SU-DHL-6 (cell line): Measurements from ENCODE around the gene MYO1G.

Source experiments
- H2AFZ ChIP-seq: fragments of 200-600 bp; sonication (generic); 2 replicates; pipeline ENCODE4 v1.6.1; 2014; ENCODE audit warnings: low read depth, mild to moderate bottlenecking, moderate library complexity, mixed read lengths, antibody characterized with exemption, low read length; ENCODE audit not compliant: severe bottlenecking
- H3F3A ChIP-seq: fragments of 200-600 bp; shearing (Covaris generic); 2 replicates; pipeline ENCODE4 v1.6.0; 2016; ENCODE audit warnings: antibody characterized with exemption, mild to moderate bottlenecking; ENCODE audit not compliant: insufficient read depth
- H3K27ac ChIP-seq: fragments of 200-600 bp; sonication (generic); 2 replicates; pipeline ENCODE4 v1.5.1; 2016; ENCODE audit warnings: low read depth, mild to moderate bottlenecking, low read length, moderate library complexity, mixed read lengths
- H3K27me3 ChIP-seq: fragments of 200-600 bp; sonication (generic), shearing (Covaris generic); 2 replicates; pipeline ENCODE4 v1.6.0; 2014; ENCODE audit warnings: mild to moderate bottlenecking, low read length
- H3K36me3 ChIP-seq: fragments of 200-600 bp; sonication (generic); 2 replicates; pipeline ENCODE4 v1.6.1; 2014; ENCODE audit warnings: mild to moderate bottlenecking, low read length, mixed read lengths
- H3K4me2 ChIP-seq: fragments of 300-600, 200-600 bp; shearing (Covaris generic), sonication (generic); 2 replicates; pipeline ENCODE4 v1.6.0; 2014; ENCODE audit warnings: low read length, low read depth, mild to moderate bottlenecking; ENCODE audit not compliant: poor library complexity, severe bottlenecking
- H3K4me3 ChIP-seq: fragments of 200-600 bp; sonication (generic); 2 replicates; pipeline ENCODE4 v1.5.1; 2014; ENCODE audit warnings: antibody characterized with exemption, low read length, mild to moderate bottlenecking, mixed read lengths; ENCODE audit not compliant: insufficient read depth, poor library complexity, severe bottlenecking
- H3K79me2 ChIP-seq: fragments of 200-600 bp; sonication (generic); 2 replicates; pipeline ENCODE4 v1.6.1; 2014; ENCODE audit warnings: mild to moderate bottlenecking, low read length, moderate library complexity; ENCODE audit not compliant: insufficient read depth
- H3K9ac ChIP-seq: fragments of 200-600 bp; sonication (generic); 2 replicates; pipeline ENCODE4 v1.7.0; 2014; ENCODE audit warnings: mild to moderate bottlenecking, low read length
- H3K9me2 ChIP-seq: fragments of 200-600 bp; sonication (generic); replicated peaks from 2 replicates; pipeline ENCODE4 v1.6.1; 2014; ENCODE audit warnings: low read length; ENCODE audit not compliant: insufficient read depth
- H3K9me3 ChIP-seq: fragments of 200-600 bp; sonication (generic); 2 replicates; pipeline ENCODE4 v1.6.1; 2014; ENCODE audit warnings: low read length, mixed read lengths; ENCODE audit not compliant: insufficient read depth
- H4K20me1 ChIP-seq: fragments of 200-600 bp; sonication (generic); 2 replicates; pipeline ENCODE4 v1.6.1; 2014; ENCODE audit warnings: low read depth, mild to moderate bottlenecking, antibody characterized with exemption, low read length, moderate library complexity, mixed read lengths
- EZH2phosphoT487 ChIP-seq: fragments of 200-600 bp; sonication (generic), shearing (Covaris generic); conservative IDR thresholded peaks from 2 replicates; pipeline ENCODE4 v1.6.1; 2018; ENCODE audit warnings: mild to moderate bottlenecking, antibody characterized with exemption, low read length, moderate library complexity, mixed read lengths
- TF ChIP-seq, protein P1 (sequence below): fragments of 200-600 bp; sonication (generic); IDR thresholded peaks from one replicate; pipeline ENCODE4 v1.5.1; 2017; ENCODE audit warnings: antibody characterized with exemption, mild to moderate bottlenecking, low read length, moderate library complexity; ENCODE audit not compliant: insufficient read depth, poor library complexity, severe bottlenecking

The MYO1G gene

DNA sequence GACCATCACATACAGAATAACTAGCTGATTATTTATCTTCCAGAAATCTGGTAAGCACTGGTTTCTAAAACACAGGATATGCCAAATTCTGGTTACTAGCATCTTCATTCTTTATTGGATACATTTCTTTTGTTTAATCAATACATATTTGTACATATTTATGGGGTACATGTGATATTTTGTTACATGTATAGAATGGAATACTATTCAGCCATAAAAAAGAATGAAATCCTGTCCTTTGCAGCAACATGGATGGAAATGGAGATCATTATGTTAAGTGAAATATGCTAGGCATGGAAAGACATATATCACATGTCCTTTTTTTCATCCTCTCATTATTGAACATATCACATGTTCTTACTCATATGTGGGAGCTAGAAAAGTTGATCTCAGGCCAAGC lies 60.8 kb downstream of the MYO1G start:
- Histone ChIP-seq H3F3A (no peaks in the 10 kb centered on the region), H2AFZ (no peak overlapping the region), H3K36me3 (no peaks in the 10 kb centered on the region), H3K4me2 (no peak overlapping the region), H4K20me1 (no peaks in the 10 kb centered on the region), H3K9me3 (no peaks in the 10 kb centered on the region), H3K4me3 (no peak overlapping the region), H3K27ac (no peak overlapping the region), H3K9me2 (no peaks in the 10 kb centered on the region), H3K79me2 (no peaks in the 10 kb centered on the region), H3K9ac (no peak overlapping the region), H3K27me3 (no peaks in the 10 kb centered on the region)
- TF ChIP-seq, protein P1, sequence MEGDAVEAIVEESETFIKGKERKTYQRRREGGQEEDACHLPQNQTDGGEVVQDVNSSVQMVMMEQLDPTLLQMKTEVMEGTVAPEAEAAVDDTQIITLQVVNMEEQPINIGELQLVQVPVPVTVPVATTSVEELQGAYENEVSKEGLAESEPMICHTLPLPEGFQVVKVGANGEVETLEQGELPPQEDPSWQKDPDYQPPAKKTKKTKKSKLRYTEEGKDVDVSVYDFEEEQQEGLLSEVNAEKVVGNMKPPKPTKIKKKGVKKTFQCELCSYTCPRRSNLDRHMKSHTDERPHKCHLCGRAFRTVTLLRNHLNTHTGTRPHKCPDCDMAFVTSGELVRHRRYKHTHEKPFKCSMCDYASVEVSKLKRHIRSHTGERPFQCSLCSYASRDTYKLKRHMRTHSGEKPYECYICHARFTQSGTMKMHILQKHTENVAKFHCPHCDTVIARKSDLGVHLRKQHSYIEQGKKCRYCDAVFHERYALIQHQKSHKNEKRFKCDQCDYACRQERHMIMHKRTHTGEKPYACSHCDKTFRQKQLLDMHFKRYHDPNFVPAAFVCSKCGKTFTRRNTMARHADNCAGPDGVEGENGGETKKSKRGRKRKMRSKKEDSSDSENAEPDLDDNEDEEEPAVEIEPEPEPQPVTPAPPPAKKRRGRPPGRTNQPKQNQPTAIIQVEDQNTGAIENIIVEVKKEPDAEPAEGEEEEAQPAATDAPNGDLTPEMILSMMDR: no peak
- no peak for TF ChIP-seq EZH2phosphoT487

DNA sequence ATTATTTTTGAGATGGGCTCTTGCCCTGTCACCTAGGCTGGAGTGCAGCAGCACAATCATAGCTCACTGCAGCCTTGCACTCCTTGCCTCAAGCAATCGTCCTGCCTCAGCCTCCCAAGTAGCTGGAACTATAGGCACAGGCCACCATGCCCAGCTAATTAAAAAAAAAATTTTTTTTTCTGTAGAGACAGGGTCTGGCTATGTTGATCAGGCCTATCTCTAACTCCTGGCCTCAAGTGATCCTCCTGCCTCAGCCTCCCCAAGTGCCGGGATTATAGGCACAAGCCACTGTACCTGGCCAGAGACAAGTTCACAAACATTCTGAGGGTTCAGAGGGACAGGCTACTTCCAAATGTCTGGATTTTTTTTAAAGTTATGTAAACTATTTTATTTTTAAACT lies 61.4 kb downstream of the MYO1G start:
- Histone ChIP-seq H3K4me3 (no peak overlapping the region), H3K9ac (no peak overlapping the region), H3F3A (no peaks in the 10 kb centered on the region), H3K27me3 (no peaks in the 10 kb centered on the region), H3K36me3 (no peaks in the 10 kb centered on the region), H3K9me3 (no peaks in the 10 kb centered on the region), H3K9me2 (no peaks in the 10 kb centered on the region), H3K4me2 (no peak overlapping the region), H4K20me1 (no peaks in the 10 kb centered on the region), H3K79me2 (no peaks in the 10 kb centered on the region), H2AFZ (no peak overlapping the region), H3K27ac (no peak overlapping the region)
- TF ChIP-seq, protein P1: no peak
- TF ChIP-seq EZH2phosphoT487: no peak

DNA sequence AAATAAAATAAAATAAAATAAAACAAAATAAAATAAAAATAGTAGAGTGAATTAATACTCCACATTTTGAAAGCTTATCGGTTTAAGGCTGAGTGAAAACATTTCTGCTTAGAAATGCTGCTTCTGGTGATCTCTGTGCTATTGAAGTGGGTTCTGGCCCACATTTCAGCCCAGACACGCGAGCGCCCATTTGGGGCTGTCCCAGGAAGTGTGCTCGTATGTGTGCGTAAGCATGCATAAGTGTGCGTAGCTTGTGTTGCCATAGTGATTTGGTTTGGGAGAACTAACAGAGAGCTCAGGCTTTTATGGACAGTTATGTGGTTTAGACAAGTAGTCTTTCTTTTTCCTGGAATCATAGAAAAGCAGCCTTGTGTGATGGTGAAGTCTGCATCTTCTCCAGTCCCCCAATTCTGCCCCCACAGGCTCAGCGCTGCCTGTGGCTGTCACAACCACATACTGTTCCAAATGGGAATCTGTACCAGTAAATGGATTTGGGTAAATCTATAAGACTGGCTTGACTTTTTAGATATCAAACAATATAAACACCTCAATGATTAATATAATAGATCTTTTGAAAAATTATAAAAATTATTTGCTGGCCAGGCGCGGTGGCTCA lies 63.7 kb downstream of the MYO1G start:
- Histone ChIP-seq H3F3A (no peaks in the 10 kb centered on the region), H3K4me2 (no peak overlapping the region), H3K27ac (no peak overlapping the region)

More for the DNA sequence above, 63.7 kb downstream of the MYO1G start:
- H3K9ac ChIP-seq: no peak overlapping the region
- TF ChIP-seq, protein P1: no peak
- TF ChIP-seq EZH2phosphoT487: no peak
- H3K9me3 ChIP-seq: no peaks in the 10 kb centered on the region
- no peak overlapping the region for H3K4me3 ChIP-seq
- H3K36me3 ChIP-seq: no peaks in the 10 kb centered on the region
- no peaks in the 10 kb centered on the region for H3K79me2 ChIP-seq
- H3K27me3 ChIP-seq: no peaks in the 10 kb centered on the region
- H2AFZ ChIP-seq: no peak overlapping the region
- no peaks in the 10 kb centered on the region for H3K9me2 ChIP-seq
- no peaks in the 10 kb centered on the region for H4K20me1 ChIP-seq
